HCEC 1CT (cell line): ENCODE results near the gene ADAMTSL5.
"Not testable (repeated sequence)": the region's sequence is repeated elsewhere in the genome, so short reads cannot be mapped to it uniquely, and the experiment has no call there.

Experiments used
- DNase-seq: peaks from one replicate; pipeline ENCODE4 v3.0.0-alpha.2; 2017

The ADAMTSL5 gene

GRCh38 chr19:1512671-1513498 lies at the start of gene ADAMTSL5:
TSS of gene ADAMTSL5 (minus strand) at chr19:1513019. CDS start at chr19:1510943, 2,076 bp downstream.
- DNase-seq = peak; percentile 68

GRCh38 chr19:1561236-1561842 lies 48.5 kb upstream of the ADAMTSL5 start:
- no peak for DNase-seq

- DNase-seq = no peak
Observed at GRCh38 chr19:1560286-1560882, 47.6 kb upstream of the ADAMTSL5 start.

GRCh38 chr19:1558552-1558951 lies 45.7 kb upstream of the ADAMTSL5 start:
- no peak for DNase-seq

- no peak for DNase-seq
Observed at GRCh38 chr19:1556390-1557070, 43.7 kb upstream of the ADAMTSL5 start.

- no peak for DNase-seq
Observed at GRCh38 chr19:1555487-1556389, 42.9 kb upstream of the ADAMTSL5 start.

GRCh38 chr19:1554968-1555367 lies 42.1 kb upstream of the ADAMTSL5 start:
- no peak for DNase-seq

- no peak for DNase-seq
Observed at GRCh38 chr19:1553415-1553814, 40.6 kb upstream of the ADAMTSL5 start.

- DNase-seq = no peak
Observed at GRCh38 chr19:1551068-1552040, 38.5 kb upstream of the ADAMTSL5 start.

GRCh38 chr19:1549332-1549945 lies 36.6 kb upstream of the ADAMTSL5 start:
- DNase-seq = no peak

- DNase-seq = no peak
Observed at GRCh38 chr19:1540365-1540925, 27.6 kb upstream of the ADAMTSL5 start.

- DNase-seq = not testable (repeated sequence)
Observed at GRCh38 chr19:1539749-1540148, 26.9 kb upstream of the ADAMTSL5 start.

GRCh38 chr19:1538978-1539377 lies 26.2 kb upstream of the ADAMTSL5 start:
- DNase-seq = no peak

- DNase-seq = not testable (repeated sequence)
Observed at GRCh38 chr19:1535699-1536098, 22.9 kb upstream of the ADAMTSL5 start.

GRCh38 chr19:1534972-1535371 lies 22.2 kb upstream of the ADAMTSL5 start:
- no peak for DNase-seq

- no peak for DNase-seq
Observed at GRCh38 chr19:1533510-1534150, 20.8 kb upstream of the ADAMTSL5 start.

- no peak for DNase-seq
Observed at GRCh38 chr19:1532003-1532402, 19.2 kb upstream of the ADAMTSL5 start.

GRCh38 chr19:1531587-1531986 lies 18.8 kb upstream of the ADAMTSL5 start:
- DNase-seq = no peak

- not testable (repeated sequence) for DNase-seq
Observed at GRCh38 chr19:1530856-1531255, 18.0 kb upstream of the ADAMTSL5 start.

- DNase-seq = no peak
Observed at GRCh38 chr19:1529430-1529816, 16.6 kb upstream of the ADAMTSL5 start.
